Stimulated activated memory B cell treated with anti-CD40 and anti-IgM and Interleukin-4, amounts not matched to agents 10 μg/mL and 1 μg/mL and 100 μg/mL, for 72 hours (primary cell): ENCODE measurements around the gene DRD3.

Experiments used
- ATAC-seq: fragments of 150-1000 bp; cut with Tn5 transposase; 2 replicates; pipeline ENCODE4 v1.10.0; 2021
- H3K27ac Mint-ChIP-seq: one replicate; pipeline ENCODE4 v1.8.0; 2022; ENCODE audit warnings: mild to moderate bottlenecking, mixed read lengths
- H3K27me3 Mint-ChIP-seq: one replicate; pipeline ENCODE4 v1.8.0; 2022; ENCODE audit warnings: mixed read lengths
- H3K36me3 Mint-ChIP-seq: one replicate; pipeline ENCODE4 v1.8.0; 2022; ENCODE audit warnings: mixed read lengths
- H3K4me1 Mint-ChIP-seq: one replicate; pipeline ENCODE4 v1.8.0; 2022; ENCODE audit warnings: mixed read lengths
- H3K4me3 Mint-ChIP-seq: one replicate; pipeline ENCODE4 v1.8.0; 2022; ENCODE audit warnings: mild to moderate bottlenecking, moderate library complexity, mixed read lengths
- H3K9me3 Mint-ChIP-seq: one replicate; pipeline ENCODE4 v1.8.0; 2022; ENCODE audit warnings: mixed read lengths

DRD3 gene

GRCh38 chr3:114212646-114213045, 33.8 kb upstream of the DRD3 start:
- no peaks in the 10 kb centered on the region for H3K36me3 Mint-ChIP-seq
- H3K9me3 Mint-ChIP-seq, result no peaks in the 10 kb centered on the region
- no peaks in the 10 kb centered on the region for H3K27me3 Mint-ChIP-seq
- H3K4me3 Mint-ChIP-seq, result no peak overlapping the region
- no peak overlapping the region for H3K27ac Mint-ChIP-seq
- peaks cover 23% of the 10 kb centered on the region for H3K4me1 Mint-ChIP-seq
- no peak for ATAC-seq

- no peaks in the 10 kb centered on the region for H3K9me3 Mint-ChIP-seq
- peak; percentile 99 for ATAC-seq
- no peaks in the 10 kb centered on the region for H3K27me3 Mint-ChIP-seq
- peaks cover 20% of the 10 kb centered on the region for H3K4me1 Mint-ChIP-seq
- H3K4me3 Mint-ChIP-seq, result no peak overlapping the region
- H3K36me3 Mint-ChIP-seq, result no peaks in the 10 kb centered on the region
- no peak overlapping the region for H3K27ac Mint-ChIP-seq
Observed at GRCh38 chr3:114207768-114208167, 28.9 kb upstream of the DRD3 start.

GRCh38 chr3:114206342-114206741, 27.5 kb upstream of the DRD3 start:
- Mint-ChIP-seq H3K4me1 (peaks cover 14% of the 10 kb centered on the region), H3K27me3 (no peaks in the 10 kb centered on the region), H3K36me3 (no peaks in the 10 kb centered on the region), H3K9me3 (no peaks in the 10 kb centered on the region), H3K4me3 (no peak overlapping the region), H3K27ac (no peak overlapping the region)
- ATAC-seq, result no peak

- H3K9me3 Mint-ChIP-seq, result no peaks in the 10 kb centered on the region
- H3K27ac Mint-ChIP-seq, result no peak overlapping the region
- H3K4me3 Mint-ChIP-seq, result no peak overlapping the region
- H3K36me3 Mint-ChIP-seq, result no peaks in the 10 kb centered on the region
- peaks cover 14% of the 10 kb centered on the region for H3K4me1 Mint-ChIP-seq
- no peaks in the 10 kb centered on the region for H3K27me3 Mint-ChIP-seq
- ATAC-seq, result no peak
Observed at GRCh38 chr3:114205541-114205940, 26.7 kb upstream of the DRD3 start.

- Mint-ChIP-seq H3K27me3 (no peaks in the 10 kb centered on the region), H3K9me3 (no peaks in the 10 kb centered on the region), H3K27ac (no peak overlapping the region), H3K4me3 (no peak overlapping the region), H3K36me3 (no peaks in the 10 kb centered on the region), H3K4me1 (no peaks in the 10 kb centered on the region)
- no peak for ATAC-seq
Observed at GRCh38 chr3:114194750-114195149, 15.9 kb upstream of the DRD3 start.

GRCh38 chr3:114192136-114192535, 13.3 kb upstream of the DRD3 start:
- no peak for ATAC-seq
- no peaks in the 10 kb centered on the region for H3K4me1 Mint-ChIP-seq
- H3K36me3 Mint-ChIP-seq, result no peaks in the 10 kb centered on the region
- H3K4me3 Mint-ChIP-seq, result no peak overlapping the region
- H3K27me3 Mint-ChIP-seq, result no peaks in the 10 kb centered on the region
- no peak overlapping the region for H3K27ac Mint-ChIP-seq
- peaks cover 2% of the 10 kb centered on the region for H3K9me3 Mint-ChIP-seq

- peaks cover 7% of the 10 kb centered on the region for H3K36me3 Mint-ChIP-seq
Observed at GRCh38 chr3:114186501-114186900, 7.6 kb upstream of the DRD3 start.

GRCh38 chr3:114179575-114179974, 723 bp upstream of the DRD3 start:
- Mint-ChIP-seq H3K9me3 (no peaks in the 10 kb centered on the region), H3K4me3 (no peak overlapping the region), H3K36me3 (no peaks in the 10 kb centered on the region), H3K4me1 (peaks cover 7% of the 10 kb centered on the region), H3K27me3 (no peaks in the 10 kb centered on the region), H3K27ac (no peak overlapping the region)
- ATAC-seq, result peak; percentile 61

More at GRCh38 chr3:114186501-114186900, 7.6 kb upstream of the DRD3 start:
- Mint-ChIP-seq H3K4me3 (no peak overlapping the region), H3K27me3 (no peaks in the 10 kb centered on the region), H3K27ac (no peak overlapping the region), H3K4me1 (no peaks in the 10 kb centered on the region), H3K9me3 (peaks cover 8% of the 10 kb centered on the region)
- ATAC-seq, result no peak

- Mint-ChIP-seq H3K36me3 (no peaks in the 10 kb centered on the region), H3K4me3 (no peak overlapping the region), H3K27ac (no peak overlapping the region), H3K27me3 (no peaks in the 10 kb centered on the region), H3K9me3 (no peaks in the 10 kb centered on the region), H3K4me1 (peaks cover 7% of the 10 kb centered on the region)
- no peak for ATAC-seq
Observed at GRCh38 chr3:114176890-114177289, 2.0 kb downstream of the DRD3 start.

- Mint-ChIP-seq H3K36me3 (no peaks in the 10 kb centered on the region), H3K27me3 (no peaks in the 10 kb centered on the region), H3K4me3 (no peak overlapping the region), H3K27ac (no peak overlapping the region), H3K9me3 (no peaks in the 10 kb centered on the region), H3K4me1 (peaks cover 7% of the 10 kb centered on the region)
- ATAC-seq, result no peak
Observed at GRCh38 chr3:114176487-114176886, 2.4 kb downstream of the DRD3 start.

- Mint-ChIP-seq H3K4me3 (no peak overlapping the region), H3K4me1 (peaks cover 7% of the 10 kb centered on the region), H3K27me3 (no peaks in the 10 kb centered on the region), H3K9me3 (no peaks in the 10 kb centered on the region), H3K36me3 (no peaks in the 10 kb centered on the region), H3K27ac (no peak overlapping the region)
- no peak for ATAC-seq
Observed at GRCh38 chr3:114175204-114175987, 3.5 kb downstream of the DRD3 start.

GRCh38 chr3:114171677-114172076, 7.2 kb downstream of the DRD3 start:
- no peak for ATAC-seq
- H3K4me1 Mint-ChIP-seq, result no peaks in the 10 kb centered on the region
- H3K27me3 Mint-ChIP-seq, result no peaks in the 10 kb centered on the region
- no peak overlapping the region for H3K4me3 Mint-ChIP-seq
- no peaks in the 10 kb centered on the region for H3K36me3 Mint-ChIP-seq
- H3K27ac Mint-ChIP-seq, result no peak overlapping the region
- H3K9me3 Mint-ChIP-seq, result no peaks in the 10 kb centered on the region

- ATAC-seq, result no peak
- Mint-ChIP-seq H3K27me3 (no peaks in the 10 kb centered on the region), H3K4me1 (no peaks in the 10 kb centered on the region), H3K4me3 (no peak overlapping the region), H3K36me3 (no peaks in the 10 kb centered on the region), H3K27ac (no peak overlapping the region), H3K9me3 (no peaks in the 10 kb centered on the region)
Observed at GRCh38 chr3:114168150-114168549, 10.7 kb downstream of the DRD3 start.

- Mint-ChIP-seq H3K4me3 (no peak overlapping the region), H3K36me3 (no peaks in the 10 kb centered on the region), H3K9me3 (no peaks in the 10 kb centered on the region), H3K4me1 (no peaks in the 10 kb centered on the region), H3K27me3 (peaks cover 8% of the 10 kb centered on the region), H3K27ac (peak overlapping the region; percentile 2)
- no peak for ATAC-seq
Observed at GRCh38 chr3:114157321-114157720, 21.5 kb downstream of the DRD3 start.

GRCh38 chr3:114155370-114155821, 23.5 kb downstream of the DRD3 start:
- H3K9me3 Mint-ChIP-seq, result no peaks in the 10 kb centered on the region
- no peaks in the 10 kb centered on the region for H3K4me1 Mint-ChIP-seq
- H3K27ac Mint-ChIP-seq, result no peak overlapping the region
- H3K36me3 Mint-ChIP-seq, result no peaks in the 10 kb centered on the region
- no peak overlapping the region for H3K4me3 Mint-ChIP-seq
- H3K27me3 Mint-ChIP-seq, result peaks cover 8% of the 10 kb centered on the region
- ATAC-seq, result no peak

- peaks cover 6% of the 10 kb centered on the region for H3K27me3 Mint-ChIP-seq
- H3K4me3 Mint-ChIP-seq, result no peak overlapping the region
- no peak overlapping the region for H3K27ac Mint-ChIP-seq
- no peaks in the 10 kb centered on the region for H3K36me3 Mint-ChIP-seq
- no peaks in the 10 kb centered on the region for H3K9me3 Mint-ChIP-seq
- no peaks in the 10 kb centered on the region for H3K4me1 Mint-ChIP-seq
- no peak for ATAC-seq
Observed at GRCh38 chr3:114154321-114154821, 24.5 kb downstream of the DRD3 start.
